HepG2 (cell line): Measurements from ENCODE around the gene RABEPK.
"Not testable (repeated sequence)": the region's sequence is repeated elsewhere in the genome, so short reads cannot be mapped to it uniquely, and the experiment has no call there.

Experiments used
- BRCA1 ChIP-seq: sonication (generic); formaldehyde crosslinking; IDR thresholded peaks from 2 replicates; pipeline ENCODE4 v1.4.0; 2020; ENCODE audit warnings: missing genetic modification reagents
- ETV6 ChIP-seq: sonication (generic); formaldehyde crosslinking; conservative IDR thresholded peaks from 2 replicates; pipeline ENCODE4 v1.4.0; 2020; ENCODE audit warnings: missing genetic modification reagents
- FOXK1 ChIP-seq: sonication (generic); formaldehyde crosslinking; IDR thresholded peaks from 2 replicates; pipeline ENCODE4 v1.4.0; 2020; ENCODE audit warnings: low read depth, missing genetic modification reagents, borderline replicate concordance
- KDM2A ChIP-seq: sonication (generic); formaldehyde crosslinking; IDR thresholded peaks from 2 replicates; pipeline ENCODE4 v1.4.0; 2020; ENCODE audit warnings: low read depth, missing genetic modification reagents, borderline replicate concordance
- MAFK ChIP-seq, 2 experiments: IDR thresholded peaks in 1 of 2; conservative IDR thresholded peaks in 1 of 2; 2 replicates each; pipeline ENCODE4 v1.6.1; 2011; ENCODE audit warnings: improper control_type of control experiment in 2 of 2, low read length in 2 of 2
- POLR2AphosphoS2 ChIP-seq: IDR thresholded peaks from 2 replicates; pipeline ENCODE4 v1.6.1; 2011; ENCODE audit warnings: low read depth, low read length, improper control_type of control experiment
- SOX6 ChIP-seq, 2 experiments: fragments of 450-650 bp in 1 of 2; sonication (generic) in 1 of 2; formaldehyde crosslinking in 1 of 2; IDR thresholded peaks; 2 replicates each; pipeline versions ENCODE4 v1.4.0 to v1.6.1; 2017 to 2020; ENCODE audit warnings: antibody characterized with exemption in 1 of 2, mild to moderate bottlenecking in 1 of 2, missing genetic modification reagents in 1 of 2
- TCF12 ChIP-seq, 2 experiments: fragments of 450-650 bp in 1 of 2; sonication (generic) in 1 of 2; formaldehyde crosslinking in 1 of 2; IDR thresholded peaks; 2 replicates each; pipeline versions ENCODE4 v1.6.1 to v1.8.0; 2017 to 2022; ENCODE audit warnings: antibody characterized with exemption in 1 of 2, mild to moderate bottlenecking in 1 of 2, missing genetic modification reagents in 1 of 2, moderate library complexity in 1 of 2
- ZNF3 ChIP-seq: IDR thresholded peaks from 2 replicates; pipeline ENCODE4 v1.7.0; 2017; ENCODE audit warnings: inconsistent platforms
- TF ChIP-seq, protein P1 (sequence below): fragments of 450-650 bp; IDR thresholded peaks from 2 replicates; pipeline ENCODE4 v1.6.1; 2016
- TF ChIP-seq, protein P2 (sequence below): sonication (generic); formaldehyde crosslinking; IDR thresholded peaks from 2 replicates; pipeline ENCODE4 v1.5.1; 2020; ENCODE audit warnings: missing genetic modification reagents, mild to moderate bottlenecking, borderline replicate concordance
- TF ChIP-seq, protein P3 (sequence below): sonication (generic); formaldehyde crosslinking; IDR thresholded peaks from 2 replicates; pipeline ENCODE4 v1.5.0; 2020; ENCODE audit warnings: mild to moderate bottlenecking, missing genetic modification reagents
- TF ChIP-seq, protein P4 (sequence below): sonication (generic); formaldehyde crosslinking; IDR thresholded peaks from 2 replicates; pipeline ENCODE4 v1.5.0; 2020; ENCODE audit warnings: mild to moderate bottlenecking, missing genetic modification reagents, moderate library complexity
- TF ChIP-seq, protein P5 (sequence below): sonication (generic); formaldehyde crosslinking; IDR thresholded peaks from 2 replicates; pipeline ENCODE4 v1.4.0; 2020; ENCODE audit warnings: missing genetic modification reagents, low read depth, mild to moderate bottlenecking, borderline replicate concordance

DNA sequence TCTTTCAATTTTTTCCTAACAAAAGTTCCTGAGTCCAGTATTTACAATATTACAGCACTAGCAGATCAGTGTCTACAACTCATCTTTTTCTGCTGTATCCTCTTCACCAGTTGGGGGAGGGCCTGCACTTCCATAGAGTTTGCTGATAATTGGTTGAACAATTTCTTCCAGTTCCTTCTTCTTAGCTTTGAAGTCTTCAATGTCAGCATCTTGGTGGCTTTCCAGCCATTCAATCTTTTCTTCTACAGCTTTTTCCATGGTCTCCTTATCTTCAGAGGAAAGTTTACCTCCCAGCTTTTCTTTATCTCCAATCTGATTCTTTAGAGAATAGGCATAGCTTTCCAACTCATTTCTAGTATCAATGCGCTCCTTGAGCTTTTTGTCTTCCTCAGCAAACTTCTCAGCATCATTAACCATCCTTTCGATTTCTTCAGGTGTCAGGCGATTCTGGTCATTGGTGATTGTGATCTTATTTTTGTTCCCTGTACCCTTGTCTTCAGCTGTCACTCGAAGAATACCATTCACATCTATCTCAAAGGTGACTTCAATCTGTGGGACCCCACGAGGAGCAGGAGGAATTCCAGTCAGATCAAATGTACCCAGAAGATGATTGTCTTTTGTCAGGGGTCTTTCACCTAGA is 36.3 kb downstream of the RABEPK start:
- TF ChIP-seq POLR2AphosphoS2; BRCA1 (CRISPR knock-in tag); MAFK (conservative IDR thresholded peaks at IDR 0.05 in 1 of 2, IDR thresholded peaks at IDR 0.05 in 1 of 2; ENCODE audit: low read length in 2 of 2); TCF12 (IDR thresholded peaks at IDR 0.05); TCF12 (CRISPR knock-in tag; IDR thresholded peaks at IDR 0.05); SOX6 (IDR thresholded peaks at IDR 0.05); SOX6 (CRISPR knock-in tag; IDR thresholded peaks at IDR 0.05); FOXK1 (CRISPR knock-in tag); ZNF3 (CRISPR knock-in tag); KDM2A; ETV6: not testable (repeated sequence)
- TF ChIP-seq, protein P1, sequence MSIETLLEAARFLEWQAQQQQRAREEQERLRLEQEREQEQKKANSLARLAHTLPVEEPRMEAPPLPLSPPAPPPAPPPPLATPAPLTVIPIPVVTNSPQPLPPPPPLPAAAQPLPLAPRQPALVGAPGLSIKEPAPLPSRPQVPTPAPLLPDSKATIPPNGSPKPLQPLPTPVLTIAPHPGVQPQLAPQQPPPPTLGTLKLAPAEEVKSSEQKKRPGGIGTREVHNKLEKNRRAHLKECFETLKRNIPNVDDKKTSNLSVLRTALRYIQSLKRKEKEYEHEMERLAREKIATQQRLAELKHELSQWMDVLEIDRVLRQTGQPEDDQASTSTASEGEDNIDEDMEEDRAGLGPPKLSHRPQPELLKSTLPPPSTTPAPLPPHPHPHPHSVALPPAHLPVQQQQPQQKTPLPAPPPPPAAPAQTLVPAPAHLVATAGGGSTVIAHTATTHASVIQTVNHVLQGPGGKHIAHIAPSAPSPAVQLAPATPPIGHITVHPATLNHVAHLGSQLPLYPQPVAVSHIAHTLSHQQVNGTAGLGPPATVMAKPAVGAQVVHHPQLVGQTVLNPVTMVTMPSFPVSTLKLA = not testable (repeated sequence)
- TF ChIP-seq, protein P2, sequence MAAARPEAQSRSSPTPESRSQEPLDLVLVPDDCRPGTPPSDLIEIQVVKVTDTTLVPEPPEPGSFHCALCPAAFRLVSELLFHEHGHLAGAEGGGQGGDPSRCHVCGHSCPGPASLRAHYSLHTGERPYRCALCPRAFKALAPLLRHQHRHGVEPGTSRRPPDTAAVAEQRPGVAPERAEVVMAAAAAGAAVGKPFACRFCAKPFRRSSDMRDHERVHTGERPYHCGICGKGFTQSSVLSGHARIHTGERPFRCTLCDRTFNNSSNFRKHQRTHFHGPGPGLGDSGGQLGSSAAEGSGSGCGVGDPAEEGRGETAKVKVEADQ = not testable (repeated sequence)
- TF ChIP-seq, protein P3, sequence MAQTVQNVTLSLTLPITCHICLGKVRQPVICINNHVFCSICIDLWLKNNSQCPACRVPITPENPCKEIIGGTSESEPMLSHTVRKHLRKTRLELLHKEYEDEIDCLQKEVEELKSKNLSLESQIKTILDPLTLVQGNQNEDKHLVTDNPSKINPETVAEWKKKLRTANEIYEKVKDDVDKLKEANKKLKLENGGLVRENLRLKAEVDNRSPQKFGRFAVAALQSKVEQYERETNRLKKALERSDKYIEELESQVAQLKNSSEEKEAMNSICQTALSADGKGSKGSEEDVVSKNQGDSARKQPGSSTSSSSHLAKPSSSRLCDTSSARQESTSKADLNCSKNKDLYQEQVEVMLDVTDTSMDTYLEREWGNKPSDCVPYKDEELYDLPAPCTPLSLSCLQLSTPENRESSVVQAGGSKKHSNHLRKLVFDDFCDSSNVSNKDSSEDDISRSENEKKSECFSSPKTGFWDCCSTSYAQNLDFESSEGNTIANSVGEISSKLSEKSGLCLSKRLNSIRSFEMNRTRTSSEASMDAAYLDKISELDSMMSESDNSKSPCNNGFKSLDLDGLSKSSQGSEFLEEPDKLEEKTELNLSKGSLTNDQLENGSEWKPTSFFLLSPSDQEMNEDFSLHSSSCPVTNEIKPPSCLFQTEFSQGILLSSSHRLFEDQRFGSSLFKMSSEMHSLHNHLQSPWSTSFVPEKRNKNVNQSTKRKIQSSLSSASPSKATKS = not testable (repeated sequence)
- TF ChIP-seq, protein P4, sequence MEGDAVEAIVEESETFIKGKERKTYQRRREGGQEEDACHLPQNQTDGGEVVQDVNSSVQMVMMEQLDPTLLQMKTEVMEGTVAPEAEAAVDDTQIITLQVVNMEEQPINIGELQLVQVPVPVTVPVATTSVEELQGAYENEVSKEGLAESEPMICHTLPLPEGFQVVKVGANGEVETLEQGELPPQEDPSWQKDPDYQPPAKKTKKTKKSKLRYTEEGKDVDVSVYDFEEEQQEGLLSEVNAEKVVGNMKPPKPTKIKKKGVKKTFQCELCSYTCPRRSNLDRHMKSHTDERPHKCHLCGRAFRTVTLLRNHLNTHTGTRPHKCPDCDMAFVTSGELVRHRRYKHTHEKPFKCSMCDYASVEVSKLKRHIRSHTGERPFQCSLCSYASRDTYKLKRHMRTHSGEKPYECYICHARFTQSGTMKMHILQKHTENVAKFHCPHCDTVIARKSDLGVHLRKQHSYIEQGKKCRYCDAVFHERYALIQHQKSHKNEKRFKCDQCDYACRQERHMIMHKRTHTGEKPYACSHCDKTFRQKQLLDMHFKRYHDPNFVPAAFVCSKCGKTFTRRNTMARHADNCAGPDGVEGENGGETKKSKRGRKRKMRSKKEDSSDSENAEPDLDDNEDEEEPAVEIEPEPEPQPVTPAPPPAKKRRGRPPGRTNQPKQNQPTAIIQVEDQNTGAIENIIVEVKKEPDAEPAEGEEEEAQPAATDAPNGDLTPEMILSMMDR (CRISPR knock-in tag) = not testable (repeated sequence)
- TF ChIP-seq, protein P5, sequence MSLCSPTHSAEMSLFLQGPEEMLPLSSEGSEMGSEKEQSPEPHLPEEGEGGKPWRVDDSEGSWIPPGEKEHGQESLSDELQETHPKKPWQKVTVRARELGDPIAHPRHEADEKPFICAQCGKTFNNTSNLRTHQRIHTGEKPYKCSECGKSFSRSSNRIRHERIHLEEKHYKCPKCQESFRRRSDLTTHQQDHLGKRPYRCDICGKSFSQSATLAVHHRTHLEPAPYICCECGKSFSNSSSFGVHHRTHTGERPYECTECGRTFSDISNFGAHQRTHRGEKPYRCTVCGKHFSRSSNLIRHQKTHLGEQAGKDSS (CRISPR knock-in tag) = not testable (repeated sequence)
